ENCODE measurements around the gene LRIT1.

Gene LRIT1

GRCh38 chr10:84198206-84198915 is 43.0 kb downstream of the LRIT1 start:
- TF ChIP-seq ZNF70 (CRISPR knock-in tag; IDR thresholded peaks at IDR 0.05) (no peak), TCF4 (CRISPR knock-in tag; IDR thresholded peaks at IDR 0.05; ENCODE audit: borderline replicate concordance) (no peak), POU6F1 (CRISPR knock-in tag; IDR thresholded peaks at IDR 0.05; ENCODE audit: borderline replicate concordance, low read depth) (no peak), ZNF565 (CRISPR knock-in tag; conservative IDR thresholded peaks at IDR 0.05; ENCODE audit: low read depth) (no peak), GLIS3 (CRISPR knock-in tag; IDR thresholded peaks at IDR 0.05) (no peak), ESRRG (CRISPR knock-in tag; IDR thresholded peaks at IDR 0.05) (no peak), ZFP3 (CRISPR knock-in tag; IDR thresholded peaks at IDR 0.05) (no peak), ISL1 (CRISPR knock-in tag; IDR thresholded peaks at IDR 0.05) (no peak), ARNTL (CRISPR knock-in tag; IDR thresholded peaks at IDR 0.05; ENCODE audit: borderline replicate concordance, low read depth) (no peak), TOX (CRISPR knock-in tag; IDR thresholded peaks at IDR 0.05; ENCODE audit: borderline replicate concordance) (no peak), RARB (CRISPR knock-in tag; IDR thresholded peaks at IDR 0.05) (no peak), CSDC2 (CRISPR knock-in tag; IDR thresholded peaks at IDR 0.05) (no peak)
- ATAC-seq = no peak

- no peak for TF ChIP-seq CSRNP3 (CRISPR knock-in tag; IDR thresholded peaks at IDR 0.05)
- no peak for TF ChIP-seq RARB (CRISPR knock-in tag; IDR thresholded peaks at IDR 0.05)
- no peak for TF ChIP-seq ARNTL (CRISPR knock-in tag; IDR thresholded peaks at IDR 0.05; ENCODE audit: borderline replicate concordance, low read depth)
- no peak for TF ChIP-seq TSHZ2 (CRISPR knock-in tag; IDR thresholded peaks at IDR 0.05)
- TF ChIP-seq PATZ1 (CRISPR knock-in tag; IDR thresholded peaks at IDR 0.05; ENCODE audit: borderline replicate concordance) = no peak
- TF ChIP-seq POU6F1 (CRISPR knock-in tag; IDR thresholded peaks at IDR 0.05; ENCODE audit: borderline replicate concordance, low read depth) = no peak
- no peak for TF ChIP-seq ISL1 (CRISPR knock-in tag; IDR thresholded peaks at IDR 0.05)
- no peak for TF ChIP-seq ESRRG (CRISPR knock-in tag; IDR thresholded peaks at IDR 0.05)
- ATAC-seq = no peak
Measured at GRCh38 chr10:84197643-84198042, 43.7 kb downstream of the LRIT1 start.

GRCh38 chr10:84196941-84197340 is 44.4 kb downstream of the LRIT1 start:
- no peak for ATAC-seq
- TF ChIP-seq ESRRG (CRISPR knock-in tag; IDR thresholded peaks at IDR 0.05) (no peak), TOX (CRISPR knock-in tag; IDR thresholded peaks at IDR 0.05; ENCODE audit: borderline replicate concordance) (no peak), PATZ1 (CRISPR knock-in tag; IDR thresholded peaks at IDR 0.05; ENCODE audit: borderline replicate concordance) (no peak), TSHZ2 (CRISPR knock-in tag; IDR thresholded peaks at IDR 0.05) (no peak), SNAI2 (CRISPR knock-in tag; IDR thresholded peaks at IDR 0.05) (no peak), ZNF8 (CRISPR knock-in tag; IDR thresholded peaks at IDR 0.05) (no peak)
